ENCODE data around the gene C14orf180.

C14orf180 gene

GRCh38 chr14:104581521-104581920 lies 2.0 kb downstream of the C14orf180 start:
- no peak for DNase-seq

GRCh38 chr14:104582005-104582404 lies 2.4 kb downstream of the C14orf180 start:
- no peak for DNase-seq

- DNase-seq, result no peak
Observed at GRCh38 chr14:104582662-104583061, 3.1 kb downstream of the C14orf180 start.

GRCh38 chr14:104583424-104584306 lies 4.1 kb downstream of the C14orf180 start:
- DNase-seq, result no peak

- no peak for DNase-seq
Observed at GRCh38 chr14:104584557-104584956, 5.0 kb downstream of the C14orf180 start.

GRCh38 chr14:104585966-104586697 lies 6.6 kb downstream of the C14orf180 start:
- no peak for DNase-seq

GRCh38 chr14:104586832-104587620 lies 7.5 kb downstream of the C14orf180 start:
- peak; percentile 37 for DNase-seq

- no peak for DNase-seq
Observed at GRCh38 chr14:104587641-104588040, 8.1 kb downstream of the C14orf180 start.

GRCh38 chr14:104588066-104588857 lies 8.7 kb downstream of the C14orf180 start:
- no peak for DNase-seq

- DNase-seq, result no peak
Observed at GRCh38 chr14:104589338-104590195, 10.0 kb downstream of the C14orf180 start.

- DNase-seq, result no peak
Observed at GRCh38 chr14:104590240-104590965, 10.8 kb downstream of the C14orf180 start.

GRCh38 chr14:104591031-104591430 lies 11.5 kb downstream of the C14orf180 start:
- no peak for DNase-seq

- no peak for DNase-seq
Observed at GRCh38 chr14:104591506-104592291, 12.1 kb downstream of the C14orf180 start.

GRCh38 chr14:104592292-104592672 lies 12.7 kb downstream of the C14orf180 start:
- no peak for DNase-seq

GRCh38 chr14:104592785-104593184 lies 13.2 kb downstream of the C14orf180 start:
- no peak for DNase-seq

GRCh38 chr14:104593241-104593701 lies 13.7 kb downstream of the C14orf180 start:
- DNase-seq, result no peak

GRCh38 chr14:104593710-104594136 lies 14.2 kb downstream of the C14orf180 start:
- DNase-seq, result no peak

GRCh38 chr14:104594310-104595046 lies 14.9 kb downstream of the C14orf180 start:
- DNase-seq, result no peak

GRCh38 chr14:104595116-104595675 lies 15.6 kb downstream of the C14orf180 start:
- no peak for DNase-seq
